ENCODE measurements around the gene CRAMP1.

DNA sequence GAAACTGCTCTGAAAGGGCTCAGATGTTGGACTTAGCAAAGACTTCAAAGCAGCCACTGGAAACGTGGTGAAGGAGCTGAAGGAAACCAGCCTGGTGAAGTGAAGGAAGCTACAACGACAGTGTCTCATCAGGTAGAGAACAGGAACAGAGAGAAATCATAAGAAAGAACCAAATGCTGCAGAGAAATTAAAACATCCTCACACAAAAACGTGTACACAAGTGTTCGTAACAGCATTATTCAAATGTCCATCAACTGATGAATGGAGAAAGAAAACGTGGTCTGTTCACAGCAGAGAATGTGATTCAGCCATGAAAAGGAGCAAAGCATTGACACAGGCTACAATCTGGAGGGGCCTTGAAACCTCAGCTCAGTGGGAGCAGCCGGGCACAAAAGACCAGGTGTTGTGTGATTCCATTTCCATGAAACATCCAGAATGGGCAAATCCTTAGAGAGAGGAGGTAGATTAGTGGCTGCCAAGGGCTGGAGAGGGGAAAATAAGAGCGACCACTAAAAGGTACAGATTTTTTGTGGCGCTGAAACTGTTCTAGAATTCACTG lies 27.2 kb upstream of the CRAMP1 start:
- TF ChIP-seq POLR2AphosphoS5 (IDR thresholded peaks at IDR 0.05) = no peak
- TF ChIP-seq, protein P1, sequence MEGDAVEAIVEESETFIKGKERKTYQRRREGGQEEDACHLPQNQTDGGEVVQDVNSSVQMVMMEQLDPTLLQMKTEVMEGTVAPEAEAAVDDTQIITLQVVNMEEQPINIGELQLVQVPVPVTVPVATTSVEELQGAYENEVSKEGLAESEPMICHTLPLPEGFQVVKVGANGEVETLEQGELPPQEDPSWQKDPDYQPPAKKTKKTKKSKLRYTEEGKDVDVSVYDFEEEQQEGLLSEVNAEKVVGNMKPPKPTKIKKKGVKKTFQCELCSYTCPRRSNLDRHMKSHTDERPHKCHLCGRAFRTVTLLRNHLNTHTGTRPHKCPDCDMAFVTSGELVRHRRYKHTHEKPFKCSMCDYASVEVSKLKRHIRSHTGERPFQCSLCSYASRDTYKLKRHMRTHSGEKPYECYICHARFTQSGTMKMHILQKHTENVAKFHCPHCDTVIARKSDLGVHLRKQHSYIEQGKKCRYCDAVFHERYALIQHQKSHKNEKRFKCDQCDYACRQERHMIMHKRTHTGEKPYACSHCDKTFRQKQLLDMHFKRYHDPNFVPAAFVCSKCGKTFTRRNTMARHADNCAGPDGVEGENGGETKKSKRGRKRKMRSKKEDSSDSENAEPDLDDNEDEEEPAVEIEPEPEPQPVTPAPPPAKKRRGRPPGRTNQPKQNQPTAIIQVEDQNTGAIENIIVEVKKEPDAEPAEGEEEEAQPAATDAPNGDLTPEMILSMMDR (IDR thresholded peaks at IDR 0.05) = no peak
